ENCODE results near the gene RPL22L1. TPM values are rescaled to one million over a fixed set of nuclear protein-coding genes. Genes with fewer than 3 reads are reported as not detected.

Gene RPL22L1
- total and polyA plus RNA-seq, 12 donors: 22.1 to 143 (median 58.4) TPM

DNA sequence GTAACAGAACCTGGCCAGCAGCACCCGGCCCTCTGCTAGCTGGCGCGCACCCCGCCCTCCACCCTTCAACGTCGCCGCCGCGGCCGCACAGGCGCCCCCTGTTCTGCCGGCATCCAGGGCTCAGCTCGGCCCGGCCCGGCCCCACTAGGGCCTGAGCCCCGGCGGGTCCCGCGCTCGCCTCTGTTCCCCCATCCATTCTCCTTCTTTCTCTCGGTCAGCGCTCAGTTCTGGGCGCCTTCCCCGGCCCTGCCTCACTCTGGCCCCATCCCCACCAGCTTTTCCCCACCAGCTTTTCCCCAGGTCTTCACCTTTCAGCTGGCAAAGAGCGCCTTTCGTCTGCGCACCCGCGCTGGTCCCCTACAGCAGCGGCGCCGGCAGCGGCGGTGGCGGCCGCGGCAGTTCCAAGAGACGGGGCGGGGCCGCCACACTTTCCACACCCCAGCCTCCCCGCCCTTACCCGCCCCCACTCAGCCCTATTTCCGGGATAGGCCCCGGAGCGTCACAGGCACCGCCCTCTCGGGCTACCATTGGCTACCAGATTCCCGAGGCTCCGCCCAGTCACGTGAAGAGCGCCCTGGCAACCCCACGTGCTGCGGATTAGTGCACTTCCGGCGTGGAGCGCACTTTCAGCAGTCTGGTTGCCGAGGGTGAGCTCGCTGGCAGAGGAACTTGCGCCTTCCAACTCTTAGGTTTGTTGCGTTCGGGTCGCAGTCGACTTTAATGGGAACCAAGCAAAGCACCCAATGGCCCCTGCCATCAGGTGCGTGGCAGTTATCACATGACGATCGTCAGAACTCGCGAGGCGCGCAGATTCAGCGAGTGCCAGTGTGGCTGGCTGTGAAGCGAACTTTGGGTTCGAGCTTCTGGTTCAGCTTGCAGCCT is 38.5 kb upstream of the RPL22L1 start, which contains the start of gene EIF5A2:
Gene EIF5A2 (minus strand): TSS at position 403 of the 882 bp plus-strand sequence. CDS start 831 bp downstream, outside the sequence.
- no peaks in the 10 kb centered on the region for H3K27me3 ChIP-seq
- peaks cover 0 to 10% (median 0%) of the 10 kb centered on the region in 3 donors for H3K9me3 ChIP-seq (replicated peaks in 1 of 3)
- intact Hi-C loops (cut with DNase I): no loop called here
- WGBS, 4 donors: 11 to 22% (median 14%) methylated on average over 37 to 73 of the region's 73 CpGs
- H3K27ac ChIP-seq: peak within 1 kb of the TSS in 2 of 5 donors; percentile 19 to 50
- H3K36me3 ChIP-seq (replicated peaks in 1 of 2): no peaks in the 10 kb centered on the region
- H3K4me1 ChIP-seq (replicated peaks in 1 of 2): peaks cover 0 to 3% of the 10 kb centered on the region in 2 donors
- TF ChIP-seq, protein P1, sequence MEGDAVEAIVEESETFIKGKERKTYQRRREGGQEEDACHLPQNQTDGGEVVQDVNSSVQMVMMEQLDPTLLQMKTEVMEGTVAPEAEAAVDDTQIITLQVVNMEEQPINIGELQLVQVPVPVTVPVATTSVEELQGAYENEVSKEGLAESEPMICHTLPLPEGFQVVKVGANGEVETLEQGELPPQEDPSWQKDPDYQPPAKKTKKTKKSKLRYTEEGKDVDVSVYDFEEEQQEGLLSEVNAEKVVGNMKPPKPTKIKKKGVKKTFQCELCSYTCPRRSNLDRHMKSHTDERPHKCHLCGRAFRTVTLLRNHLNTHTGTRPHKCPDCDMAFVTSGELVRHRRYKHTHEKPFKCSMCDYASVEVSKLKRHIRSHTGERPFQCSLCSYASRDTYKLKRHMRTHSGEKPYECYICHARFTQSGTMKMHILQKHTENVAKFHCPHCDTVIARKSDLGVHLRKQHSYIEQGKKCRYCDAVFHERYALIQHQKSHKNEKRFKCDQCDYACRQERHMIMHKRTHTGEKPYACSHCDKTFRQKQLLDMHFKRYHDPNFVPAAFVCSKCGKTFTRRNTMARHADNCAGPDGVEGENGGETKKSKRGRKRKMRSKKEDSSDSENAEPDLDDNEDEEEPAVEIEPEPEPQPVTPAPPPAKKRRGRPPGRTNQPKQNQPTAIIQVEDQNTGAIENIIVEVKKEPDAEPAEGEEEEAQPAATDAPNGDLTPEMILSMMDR (IDR thresholded peaks at IDR 0.05): no peak
- TF ChIP-seq POLR2A (IDR thresholded peaks at IDR 0.05): peak in 1 of 2 donors; percentile 42
- DNase-seq: peak; percentile 93 to 98 (median 96)
- H3K4me3 ChIP-seq: peak within 1 kb of the TSS; percentile 16 to 77 (median 30)

DNA sequence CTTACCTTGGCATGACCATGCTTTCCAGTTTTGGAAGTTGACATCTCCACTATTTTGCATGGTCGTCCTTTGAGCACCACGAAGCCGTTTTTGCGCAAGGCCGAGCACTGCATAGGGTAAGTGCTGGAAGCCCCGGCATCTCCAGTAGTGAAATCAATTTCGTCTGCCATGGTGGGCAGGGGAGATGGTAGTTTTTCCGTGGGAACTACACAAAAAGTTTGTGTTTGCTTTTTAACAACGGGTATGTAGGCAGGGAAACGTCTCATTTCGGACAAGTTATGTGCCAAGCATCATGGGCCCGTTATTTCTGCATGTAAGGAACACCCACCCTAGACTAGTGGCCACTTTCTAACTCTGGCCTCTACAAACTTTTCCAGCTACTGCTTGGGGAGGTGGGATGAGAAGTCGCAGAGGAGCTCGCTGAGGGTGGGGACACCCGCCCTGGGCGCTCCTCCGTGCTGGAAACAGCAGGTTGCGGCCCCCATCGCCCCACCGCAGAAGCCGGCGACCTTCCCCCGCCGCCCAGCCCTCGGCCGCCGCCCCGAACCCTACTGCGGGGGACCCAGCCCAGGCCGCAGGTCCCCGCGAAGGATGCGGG is 37.7 kb upstream of the RPL22L1 start:
- 13 to 36% (median 25%) methylated on average over 15 to 33 of the region's 33 CpGs for WGBS, 4 donors
- H3K27ac ChIP-seq: peak overlapping the region in 2 of 5 donors; percentile 19 to 50
- intact Hi-C loops (cut with DNase I): no loop called here

DNA sequence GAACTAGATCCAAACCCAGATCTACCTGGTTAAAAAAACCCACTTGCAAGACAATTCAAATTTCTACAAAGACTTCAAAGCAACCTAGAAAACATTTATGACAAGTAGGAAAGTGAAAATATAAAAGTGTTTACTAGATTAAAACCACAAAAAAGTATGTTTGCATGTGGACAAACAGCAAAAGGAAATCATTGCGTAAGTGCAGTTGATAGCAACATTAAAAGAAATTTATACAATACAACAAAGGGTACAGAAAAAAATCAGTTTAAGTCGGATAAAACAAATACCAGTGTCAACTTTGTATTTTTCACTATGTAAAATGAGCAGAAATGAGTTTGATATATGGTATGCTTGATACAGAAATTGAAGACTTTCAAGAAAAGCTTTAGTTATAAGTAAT is 35.9 kb upstream of the RPL22L1 start:
- no peak for DNase-seq
- 90 to 94% (median 91%) methylated on average over 2 of the region's 2 CpGs for WGBS, 4 donors
- H3K4me1 ChIP-seq (replicated peaks in 1 of 2): peaks cover 0 to 3% of the 10 kb centered on the region in 2 donors
- no peak overlapping the region for H3K4me3 ChIP-seq
- H3K36me3 ChIP-seq (replicated peaks in 1 of 2): no peaks in the 10 kb centered on the region
- H3K9me3 ChIP-seq (replicated peaks in 1 of 3): peaks cover 0 to 8% (median 0%) of the 10 kb centered on the region in 3 donors
- H3K27me3 ChIP-seq: no peaks in the 10 kb centered on the region
- H3K27ac ChIP-seq: no peak overlapping the region
- intact Hi-C loops (cut with DNase I): no loop called here
- TF ChIP-seq, protein P1 (IDR thresholded peaks at IDR 0.05): no peak
- no peak for TF ChIP-seq POLR2A (IDR thresholded peaks at IDR 0.05)

More for the DNA sequence above, 37.7 kb upstream of the RPL22L1 start:
- H3K4me3 ChIP-seq: peak overlapping the region; percentile 16 to 77 (median 30)
- peak in 3 of 7 donors; percentile 6 to 20 (median 20) for DNase-seq
- H3K27me3 ChIP-seq: no peaks in the 10 kb centered on the region
- no peaks in the 10 kb centered on the region for H3K36me3 ChIP-seq (replicated peaks in 1 of 2)
- H3K4me1 ChIP-seq (replicated peaks in 1 of 2): peaks cover 0 to 3% of the 10 kb centered on the region in 2 donors
- peaks cover 0 to 10% (median 0%) of the 10 kb centered on the region in 3 donors for H3K9me3 ChIP-seq (replicated peaks in 1 of 3)
- no peak for TF ChIP-seq POLR2A (IDR thresholded peaks at IDR 0.05)
- TF ChIP-seq, protein P1 (IDR thresholded peaks at IDR 0.05): no peak

DNA sequence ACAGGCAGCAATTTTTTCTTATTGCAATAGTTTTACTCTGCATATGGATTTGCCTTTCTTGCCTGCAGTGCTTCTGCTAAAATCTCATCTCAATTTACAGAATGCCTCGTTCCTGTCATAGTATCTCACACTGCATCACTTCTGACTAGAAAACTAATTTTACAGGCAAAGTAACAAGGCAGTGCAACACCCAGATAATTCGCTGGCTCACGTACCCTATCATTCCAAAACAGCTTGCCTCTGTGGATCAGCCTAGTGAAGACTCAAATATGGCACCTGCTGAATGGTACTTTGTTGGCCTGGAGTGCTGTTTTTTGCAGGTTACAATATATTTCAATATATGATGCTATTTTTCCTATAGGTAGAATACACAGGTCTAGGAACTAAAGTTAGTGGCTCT is 33.1 kb upstream of the RPL22L1 start:
- 95 to 99% (median 96%) methylated on average over 3 of the region's 3 CpGs for whole genome bisulfite sequencing, 4 donors
- Histone ChIP-seq H3K27ac (no peak overlapping the region), H3K36me3 (replicated peaks in 1 of 2) (no peaks in the 10 kb centered on the region), H3K27me3 (no peaks in the 10 kb centered on the region), H3K9me3 (replicated peaks in 1 of 3) (no peaks in the 10 kb centered on the region), H3K4me3 (no peak overlapping the region), H3K4me1 (replicated peaks in 1 of 2) (peaks cover 0 to 3% of the 10 kb centered on the region in 2 donors)
- TF ChIP-seq, protein P1 (IDR thresholded peaks at IDR 0.05): no peak
- no peak for TF ChIP-seq POLR2A (IDR thresholded peaks at IDR 0.05)
- intact Hi-C loops (cut with DNase I): no loop called here
- no peak for DNase-seq

All from adrenal gland (tissue), 12 donors.